Measurements from ENCODE around the gene RNASE9. TPM values are rescaled to one million over a fixed set of nuclear protein-coding genes. Genes with fewer than 3 reads are reported as not detected.

The RNASE9 gene
- total RNA-seq, 1 donor from 2014 or later: not detected

GRCh38 chr14:20550926-20551325, 9.9 kb downstream of the RNASE9 start:
- no peak for TF ChIP-seq CTCF (IDR thresholded peaks at IDR 0.05; ENCODE audit: unreplicated experiment)
- no peak for DNase-seq (ENCODE audit: low spot score, unreplicated experiment)
- no peak overlapping the region for H3K27ac Mint-ChIP-seq
- H3K4me1 Mint-ChIP-seq (ENCODE audit: low read depth): peaks cover 10% of the 10 kb centered on the region
- H3K36me3 Mint-ChIP-seq (ENCODE audit: insufficient read depth): no peaks in the 10 kb centered on the region
- no peak overlapping the region for H3K4me3 Mint-ChIP-seq (ENCODE audit: low read depth)
- no peaks in the 10 kb centered on the region for H3K9me3 Mint-ChIP-seq (ENCODE audit: low read depth)
- H3K27me3 Mint-ChIP-seq: no peaks in the 10 kb centered on the region

DNA sequence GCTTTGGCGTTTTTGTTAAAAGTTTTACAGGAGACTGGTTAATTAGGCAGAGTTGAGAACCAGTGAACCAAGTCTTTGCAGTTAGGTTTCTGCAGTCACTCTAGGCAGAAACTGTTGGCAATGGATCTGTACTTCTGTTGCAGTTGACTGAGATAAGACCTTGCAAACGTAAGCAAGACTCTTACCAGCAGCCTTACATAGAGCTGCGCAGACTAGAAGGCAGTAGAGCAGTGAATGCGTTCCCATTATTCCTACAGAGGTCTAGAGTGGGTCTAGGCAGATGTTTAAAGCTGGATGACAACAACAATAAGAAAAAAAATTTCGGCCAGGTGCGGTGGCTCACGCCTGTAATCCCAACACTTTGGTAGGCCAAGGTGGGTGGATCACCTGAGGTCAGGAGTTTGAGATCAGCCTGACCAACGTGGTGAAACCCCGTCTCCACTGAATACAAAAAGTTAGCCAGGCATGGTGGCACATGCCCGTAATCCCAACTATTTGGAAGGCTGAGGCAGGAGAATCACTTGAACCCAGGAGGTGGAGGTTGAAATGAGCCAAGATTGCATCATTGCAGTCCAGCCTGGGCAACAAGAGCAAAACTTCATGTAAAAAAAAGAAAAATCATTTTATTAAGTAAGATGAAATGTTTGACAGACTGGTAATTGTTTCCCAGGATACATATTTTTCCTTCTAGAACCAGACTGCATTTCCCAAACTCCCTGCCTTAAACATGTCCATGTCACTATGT, 12.3 kb downstream of the RNASE9 start:
- no peak overlapping the region for H3K27ac Mint-ChIP-seq
- peaks cover 10% of the 10 kb centered on the region for H3K4me1 Mint-ChIP-seq (ENCODE audit: low read depth)
- no peaks in the 10 kb centered on the region for H3K36me3 Mint-ChIP-seq (ENCODE audit: insufficient read depth)
- no peaks in the 10 kb centered on the region for H3K9me3 Mint-ChIP-seq (ENCODE audit: low read depth)
- no peak for DNase-seq (ENCODE audit: low spot score, unreplicated experiment)
- TF ChIP-seq CTCF (IDR thresholded peaks at IDR 0.05; ENCODE audit: unreplicated experiment): no peak
- H3K4me3 Mint-ChIP-seq (ENCODE audit: low read depth): no peak overlapping the region
- H3K27me3 Mint-ChIP-seq: no peaks in the 10 kb centered on the region

- Mint-ChIP-seq H3K9me3 (ENCODE audit: low read depth) (no peaks in the 10 kb centered on the region), H3K27me3 (peaks cover 3% of the 10 kb centered on the region), H3K4me3 (ENCODE audit: low read depth) (no peak overlapping the region), H3K27ac (peak overlapping the region; percentile 77), H3K36me3 (ENCODE audit: insufficient read depth) (no peaks in the 10 kb centered on the region), H3K4me1 (ENCODE audit: low read depth) (peaks cover 10% of the 10 kb centered on the region)
- TF ChIP-seq CTCF (IDR thresholded peaks at IDR 0.05; ENCODE audit: unreplicated experiment): no peak
- DNase-seq (ENCODE audit: low spot score, unreplicated experiment): no peak
Measured at GRCh38 chr14:20546877-20547276, 14.0 kb downstream of the RNASE9 start.

GRCh38 chr14:20539906-20540305, 20.9 kb downstream of the RNASE9 start:
- H3K36me3 Mint-ChIP-seq (ENCODE audit: insufficient read depth): no peaks in the 10 kb centered on the region
- H3K4me1 Mint-ChIP-seq (ENCODE audit: low read depth): no peaks in the 10 kb centered on the region
- no peak overlapping the region for H3K27ac Mint-ChIP-seq
- no peak for TF ChIP-seq CTCF (IDR thresholded peaks at IDR 0.05; ENCODE audit: unreplicated experiment)
- H3K27me3 Mint-ChIP-seq: peaks cover 3% of the 10 kb centered on the region
- no peak overlapping the region for H3K4me3 Mint-ChIP-seq (ENCODE audit: low read depth)
- H3K9me3 Mint-ChIP-seq (ENCODE audit: low read depth): no peaks in the 10 kb centered on the region
- DNase-seq (ENCODE audit: low spot score, unreplicated experiment): no peak

- TF ChIP-seq CTCF (IDR thresholded peaks at IDR 0.05; ENCODE audit: unreplicated experiment): peak; percentile 69
- Mint-ChIP-seq H3K4me1 (ENCODE audit: low read depth) (no peaks in the 10 kb centered on the region), H3K27me3 (peaks cover 9% of the 10 kb centered on the region), H3K36me3 (ENCODE audit: insufficient read depth) (no peaks in the 10 kb centered on the region), H3K9me3 (ENCODE audit: low read depth) (no peaks in the 10 kb centered on the region), H3K27ac (no peak overlapping the region), H3K4me3 (ENCODE audit: low read depth) (no peak overlapping the region)
- peak; percentile 16 for DNase-seq (ENCODE audit: low spot score, unreplicated experiment)
Measured at GRCh38 chr14:20530771-20531571, 29.9 kb downstream of the RNASE9 start.
